Fibroblast of the conjunctiva (primary cell): ENCODE measurements around the gene KLHL33.
"Not testable (repeated sequence)": the region's sequence is repeated elsewhere in the genome, so short reads cannot be mapped to it uniquely, and the experiment has no call there.

Experiments used
- DNase-seq: peaks from one replicate; pipeline ENCODE4 v3.0.0-alpha.2; 2010; ENCODE audit warnings: low read depth

Gene KLHL33

DNA sequence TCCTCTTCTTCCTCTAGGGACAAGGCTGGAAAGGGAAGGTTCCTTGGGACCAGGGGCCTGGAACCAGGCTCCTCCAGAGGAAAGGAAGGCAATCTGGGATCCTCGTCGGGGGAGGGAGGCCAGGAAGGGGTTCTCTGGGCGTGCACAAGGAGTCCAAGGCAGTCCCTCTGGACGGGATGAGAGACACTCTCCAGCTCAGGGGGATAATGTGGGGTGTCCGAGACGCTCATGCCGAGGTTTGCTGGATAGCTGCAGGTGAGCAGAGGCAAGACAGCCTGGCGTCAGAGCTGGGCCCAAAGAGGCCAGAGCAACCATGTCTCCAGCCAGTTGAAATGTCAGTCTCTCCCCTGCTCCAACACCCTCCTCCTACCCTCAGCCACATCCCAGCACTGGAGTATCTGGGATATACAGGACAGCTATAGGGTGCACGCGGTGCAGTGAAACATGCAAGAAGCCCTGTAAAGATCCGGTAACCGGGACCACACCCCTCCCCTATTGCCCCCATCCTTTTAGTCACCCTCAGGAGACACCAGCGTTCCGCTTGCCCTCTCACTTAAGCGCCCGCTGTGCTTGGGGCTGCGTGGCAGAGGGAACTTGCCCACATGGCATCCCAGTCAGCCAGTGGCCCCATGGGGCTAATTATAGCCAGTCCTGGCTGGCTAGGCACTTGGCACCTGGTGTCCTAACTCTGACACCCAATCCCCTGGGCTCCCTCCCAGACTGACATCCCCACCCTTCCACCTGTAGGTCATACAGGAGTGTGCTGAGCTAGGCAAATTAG is at the start of gene KLHL33:
Gene KLHL33, minus strand, starts transcription at position 585 of the 781 bp plus-strand sequence. Its CDS starts 355 bp downstream, at position 230.
- DNase-seq, result no peak

- no peak for DNase-seq
These were observed 46.4 kb upstream of the KLHL33 start for GRCh38 chr14:20482382-20482781.

- no peak for DNase-seq
These were observed 42.9 kb upstream of the KLHL33 start for GRCh38 chr14:20478894-20479293.

- DNase-seq, result no peak
These were observed 41.4 kb upstream of the KLHL33 start for GRCh38 chr14:20477211-20477876.

GRCh38 chr14:20476776-20477175 is 40.8 kb upstream of the KLHL33 start:
- no peak for DNase-seq

DNA sequence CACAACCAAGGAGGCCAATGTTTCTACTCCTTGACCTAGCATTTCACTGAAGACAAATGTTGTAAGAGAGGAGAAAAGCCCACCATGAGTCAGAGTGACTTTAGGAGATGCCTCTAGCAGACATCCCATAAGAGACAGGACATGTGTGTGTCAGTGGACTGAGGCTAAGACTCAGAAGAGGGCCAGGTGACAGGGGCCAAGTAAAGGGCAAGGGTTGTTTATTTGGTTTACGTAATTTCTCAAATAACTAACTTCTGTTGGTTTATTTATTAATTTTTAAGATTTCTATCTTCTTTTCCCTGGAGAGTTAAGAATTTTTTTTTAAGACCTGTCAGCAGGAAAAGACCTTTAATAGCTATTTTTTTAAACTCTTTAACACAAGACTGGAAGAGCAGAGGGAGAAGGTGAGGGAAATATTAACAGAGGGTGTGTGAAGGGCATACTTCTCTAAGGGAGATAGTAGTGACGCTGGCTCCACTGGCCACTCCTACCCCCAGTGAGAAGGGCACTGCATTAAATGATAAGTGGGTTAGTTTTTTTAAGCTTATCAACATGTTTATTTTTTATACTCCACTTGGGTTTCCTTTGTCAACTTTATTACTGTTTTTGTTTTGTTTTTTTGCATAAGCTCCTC is 36.7 kb upstream of the KLHL33 start:
- no peak for DNase-seq

- no peak for DNase-seq
These were observed 34.6 kb upstream of the KLHL33 start for GRCh38 chr14:20470603-20470901.

DNA sequence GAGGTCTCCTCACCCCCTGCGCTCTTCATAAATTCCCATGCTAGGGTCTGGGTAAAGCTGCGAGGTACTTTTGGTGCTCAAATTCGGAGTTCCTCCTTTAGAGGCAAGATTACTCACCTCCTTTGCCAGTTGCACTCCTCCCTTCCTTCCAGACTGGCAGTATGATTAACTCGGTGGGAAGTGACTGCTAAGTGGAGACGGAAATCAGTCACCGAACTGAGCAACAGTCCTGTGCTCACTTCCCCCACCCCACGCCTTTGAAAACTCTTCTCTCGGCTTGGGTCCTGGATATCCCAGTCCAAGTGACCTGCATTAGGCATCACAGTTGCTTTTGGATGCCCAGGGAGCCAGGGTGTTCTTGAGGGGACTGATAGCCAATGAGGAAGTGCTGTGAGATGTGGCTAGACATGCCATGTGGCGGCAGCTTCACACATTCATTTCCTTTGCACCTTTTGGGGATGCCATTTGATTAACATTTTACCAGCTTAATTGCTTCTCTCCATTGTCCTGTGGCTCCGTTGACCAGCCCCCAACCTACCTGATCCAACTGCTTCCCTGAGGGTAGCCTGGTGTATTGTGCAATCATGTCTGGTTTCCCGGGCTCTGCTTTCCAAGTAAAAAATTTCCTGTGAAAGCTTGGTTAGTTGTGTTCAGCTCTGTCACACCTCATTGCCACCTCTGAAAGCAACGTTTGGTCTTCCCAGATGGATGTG is 34.1 kb upstream of the KLHL33 start:
- peak; percentile 34 for DNase-seq

DNA sequence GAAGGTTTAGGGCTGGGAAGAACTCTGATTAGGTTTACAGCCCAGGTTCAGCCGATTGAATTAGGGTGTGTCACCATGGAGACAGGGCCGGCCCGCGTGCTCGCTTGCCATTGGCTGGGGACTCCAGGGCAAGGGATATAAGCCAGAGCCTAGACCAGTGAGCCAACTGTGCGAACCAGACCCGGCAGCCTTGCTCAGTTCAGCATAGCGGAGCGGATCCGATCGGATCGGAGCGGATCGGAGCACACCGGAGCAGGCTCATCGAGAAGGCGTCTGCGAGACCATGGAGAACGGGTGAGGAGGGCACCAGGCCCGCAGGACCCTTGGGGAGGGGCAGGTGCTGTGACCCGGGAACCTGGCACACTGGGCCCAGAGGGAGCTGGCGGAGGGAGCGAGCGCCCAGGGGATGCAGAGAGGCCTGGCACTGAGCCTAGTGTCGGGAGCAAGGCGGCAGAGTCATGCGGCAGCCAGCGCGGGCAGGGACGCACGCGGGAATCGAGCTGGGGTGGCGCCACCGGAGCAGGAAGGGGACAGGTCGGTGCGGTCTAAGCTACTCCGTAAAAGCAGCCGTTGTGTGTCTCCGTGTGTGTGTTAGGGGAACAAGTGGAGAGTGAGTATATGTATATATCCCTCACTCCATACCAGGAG is 33.4 kb upstream of the KLHL33 start, which contains the start of gene PNP:
Gene PNP, plus strand, starts transcription at position 165 of the 648 bp plus-strand sequence. Its CDS starts 119 bp downstream, at position 284.
- peak; percentile 86 for DNase-seq

DNA sequence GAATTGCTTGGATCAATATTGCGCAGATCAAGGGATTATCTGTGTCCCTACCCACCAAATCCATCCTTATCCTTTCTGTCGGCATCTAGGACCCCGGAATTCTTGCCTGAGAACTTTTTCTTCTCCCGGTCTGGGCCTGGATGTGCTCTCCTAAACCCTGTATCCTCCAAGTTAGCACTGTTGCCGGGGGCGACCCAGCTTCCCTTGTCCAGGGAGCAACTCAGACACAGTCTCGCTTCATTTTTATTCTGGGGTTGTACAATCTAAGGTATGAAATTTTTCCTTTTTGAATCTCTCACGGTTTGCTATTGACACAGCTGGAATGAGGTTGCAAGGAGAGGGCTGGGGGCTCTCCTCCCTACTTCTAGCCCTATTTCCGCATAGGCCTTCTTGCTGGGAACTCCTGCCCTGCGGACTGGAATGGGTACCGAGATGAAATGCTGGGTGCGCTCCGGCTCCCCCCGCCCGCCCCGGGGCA is 32.8 kb upstream of the KLHL33 start:
- no peak for DNase-seq

DNA sequence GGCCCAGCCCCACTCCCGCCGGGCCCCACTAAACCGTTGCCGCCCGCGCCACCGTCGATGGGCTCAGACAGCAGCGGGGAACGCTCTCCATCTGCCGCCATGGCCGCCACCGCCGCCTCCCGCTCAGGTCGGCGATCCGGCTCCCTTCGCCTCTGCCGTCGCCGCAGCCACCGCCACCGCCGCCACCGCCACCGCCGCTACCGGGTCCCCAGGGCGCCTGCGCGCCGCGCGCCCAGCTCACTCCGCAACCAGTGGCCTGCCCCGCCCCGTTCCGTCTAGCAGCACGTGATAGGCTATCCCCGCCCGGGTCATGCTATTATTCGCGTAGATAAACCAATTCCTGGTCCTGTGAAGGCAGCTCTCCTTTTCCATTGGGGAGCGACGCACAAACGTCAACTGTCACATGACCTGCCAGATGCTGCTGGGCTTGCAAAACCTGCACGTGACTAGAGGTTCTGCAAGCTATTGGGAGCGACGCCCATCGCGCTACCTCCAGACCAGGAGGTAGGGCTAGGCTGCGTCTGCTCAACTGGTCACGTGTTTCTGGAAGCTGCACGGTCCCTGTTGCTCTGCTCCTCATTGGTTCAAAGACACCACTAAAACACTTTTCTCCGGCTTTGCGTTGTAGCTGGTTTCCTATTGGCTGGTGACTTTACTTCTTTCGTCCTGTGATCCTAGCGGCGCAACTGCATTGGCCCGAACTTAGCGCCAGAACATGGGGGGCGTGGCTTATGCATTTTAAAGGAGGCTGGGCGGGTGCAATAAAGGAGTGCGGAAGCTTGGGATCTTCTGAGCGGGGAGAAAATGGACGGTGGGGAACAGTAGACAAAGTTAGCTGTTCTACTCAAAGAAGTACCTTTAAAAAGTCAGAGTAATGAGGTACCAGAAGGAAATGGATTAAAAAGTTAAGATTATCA is 25.5 kb upstream of the KLHL33 start, which contains the start of gene PIP4P1:
Gene PIP4P1, minus strand, starts transcription at position 210 of the 917 bp plus-strand sequence. Its CDS starts 109 bp downstream, at position 101.
- peak; percentile 100 for DNase-seq

- DNase-seq, result no peak
These were observed 24.7 kb upstream of the KLHL33 start for GRCh38 chr14:20460458-20461224.

DNA sequence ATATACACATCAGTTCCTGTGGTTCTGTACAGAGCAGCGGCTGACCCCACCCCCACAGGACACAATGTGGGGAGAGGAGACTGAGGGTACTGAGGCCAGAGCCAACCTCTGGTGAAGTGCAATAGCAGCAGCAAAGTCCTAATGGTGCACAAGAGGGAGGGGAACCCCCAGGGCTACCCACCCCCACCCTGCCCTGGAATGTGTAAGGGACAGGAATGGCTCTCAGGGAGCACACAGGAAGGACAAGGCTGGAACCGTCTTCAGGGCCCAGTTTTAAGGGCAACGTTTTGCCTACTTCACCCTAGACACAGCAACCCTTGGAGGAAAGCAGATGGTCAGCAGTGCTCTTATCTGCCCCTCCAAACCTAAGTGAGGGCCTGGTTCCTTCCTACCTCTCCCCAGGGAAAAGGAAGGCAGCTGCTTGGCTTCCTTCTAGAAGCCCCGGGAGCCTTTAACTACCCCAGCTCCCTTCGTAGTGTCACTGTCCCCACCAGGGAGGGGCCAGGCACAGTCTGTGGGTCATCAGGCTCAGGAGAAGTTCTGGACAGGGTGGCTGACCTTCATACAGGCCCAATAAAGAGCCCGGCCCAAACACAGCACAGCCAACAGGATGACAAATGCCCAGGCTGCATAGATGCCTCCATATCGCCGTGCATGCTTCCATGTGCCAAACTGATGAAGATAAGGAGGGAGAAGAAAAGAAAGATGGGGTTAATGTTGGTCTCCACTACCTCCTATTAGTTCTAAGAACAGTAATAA is 22.2 kb upstream of the KLHL33 start:
- DNase-seq, result no peak

- no peak for DNase-seq
These were observed 21.0 kb upstream of the KLHL33 start for GRCh38 chr14:20456971-20457370.

GRCh38 chr14:20455355-20456300 is 19.7 kb upstream of the KLHL33 start:
- DNase-seq, result peak; percentile 70

DNA sequence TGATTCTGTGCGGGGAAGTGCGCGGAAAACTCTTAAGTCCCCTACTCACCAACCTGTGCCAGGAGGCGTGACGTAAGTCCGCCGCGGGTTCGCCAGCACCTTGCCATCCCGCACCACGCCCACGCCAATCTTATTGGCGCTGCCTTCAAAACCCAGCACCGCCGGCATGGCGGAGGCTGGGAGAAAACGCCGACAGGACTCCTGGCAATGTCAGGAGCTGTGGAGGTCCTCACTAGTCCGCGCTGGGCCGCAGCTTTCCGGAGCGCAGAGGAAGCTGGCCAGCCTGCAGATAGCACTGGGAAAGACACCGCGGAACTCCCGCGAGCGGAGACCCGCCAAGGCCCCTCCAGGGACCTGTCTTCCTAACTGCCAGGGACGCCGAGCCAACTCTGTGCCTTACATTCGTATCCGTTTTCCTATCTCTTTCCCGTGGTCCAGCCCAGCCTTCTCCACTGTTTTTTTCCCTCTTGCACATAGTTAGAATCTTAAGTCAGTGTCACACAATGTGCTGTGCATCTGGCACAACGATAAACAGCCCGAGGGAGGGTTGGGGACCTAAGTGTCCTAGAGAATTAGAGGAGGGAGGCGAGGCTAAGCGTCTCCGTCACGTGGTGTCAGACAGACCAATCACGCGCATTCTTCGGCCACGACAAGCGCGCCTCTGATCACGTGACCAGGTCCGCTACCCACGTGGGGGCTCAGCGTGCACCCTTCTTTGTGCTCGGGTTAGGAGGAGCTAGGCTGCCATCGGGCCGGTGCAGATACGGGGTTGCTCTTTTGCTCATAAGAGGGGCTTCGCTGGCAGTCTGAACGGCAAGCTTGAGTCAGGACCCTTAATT is 18.8 kb upstream of the KLHL33 start, which contains the start of the genes APEX1 and OSGEP:
Gene APEX1, plus strand, starts transcription at position 711 of the 839 bp plus-strand sequence. CDS start 420 bp downstream, outside the sequence.
Gene OSGEP, minus strand, starts transcription at position 297 of the 839 bp plus-strand sequence. Its CDS starts 129 bp downstream, at position 168.
- peak; percentile 99 for DNase-seq

- DNase-seq, result not testable (repeated sequence)
These were observed 16.9 kb upstream of the KLHL33 start for GRCh38 chr14:20452831-20453230.
